Endodermal cell (in vitro differentiated cells): Measurements from ENCODE around the gene TAPT1. TPM values are rescaled to one million over a fixed set of nuclear protein-coding genes. Genes with fewer than 3 reads are reported as not detected.
"Not testable (repeated sequence)": the region's sequence is repeated elsewhere in the genome, so short reads cannot be mapped to it uniquely, and the experiment has no call there.

Source experiments
- DNase-seq: peaks from one replicate; pipeline ENCODE4 v3.0.0-alpha.2; 2017
- H3K27ac ChIP-seq: 2 replicates; pipeline ENCODE4 v1.5.1; 2013; ENCODE audit warnings: mild to moderate bottlenecking, low read depth, low read length, moderate library complexity
- H3K27me3 ChIP-seq: 2 replicates; pipeline ENCODE4 v1.6.1; 2013; ENCODE audit warnings: mild to moderate bottlenecking, low read length, moderate library complexity; ENCODE audit not compliant: insufficient read depth, control insufficient read depth, poor library complexity, severe bottlenecking
- H3K36me3 ChIP-seq: 2 replicates; pipeline ENCODE4 v1.7.0; 2013; ENCODE audit warnings: mild to moderate bottlenecking, low read length, moderate library complexity; ENCODE audit not compliant: control insufficient read depth, insufficient read depth
- H3K4me1 ChIP-seq: one replicate; pipeline ENCODE4 v1.7.0; 2013; ENCODE audit warnings: low read length; ENCODE audit not compliant: control insufficient read depth, insufficient read depth
- H3K4me3 ChIP-seq: 2 replicates; pipeline ENCODE4 v1.5.1; 2013; ENCODE audit warnings: mild to moderate bottlenecking, low read length, moderate library complexity
- H3K9ac ChIP-seq: 2 replicates; pipeline ENCODE4 v1.6.1; 2013; ENCODE audit warnings: mild to moderate bottlenecking, low read length, moderate library complexity; ENCODE audit not compliant: poor library complexity, severe bottlenecking; ENCODE audit errors: extremely low read depth
- H3K9me3 ChIP-seq: 2 replicates; pipeline ENCODE4 v1.6.1; 2013; ENCODE audit warnings: mild to moderate bottlenecking, low read length, moderate library complexity; ENCODE audit not compliant: control insufficient read depth
- H3K27ac Mint-ChIP-seq: 2 replicates; pipeline ENCODE4 v1.8.0; 2020; ENCODE audit warnings: mixed read lengths
- H3K27me3 Mint-ChIP-seq: 2 replicates; pipeline ENCODE4 v1.8.0; 2021; ENCODE audit warnings: mild to moderate bottlenecking, mixed read lengths; ENCODE audit not compliant: insufficient read depth
- H3K36me3 Mint-ChIP-seq: 2 replicates; pipeline ENCODE4 v1.8.0; 2020; ENCODE audit warnings: low read depth, mixed read lengths
- H3K4me1 Mint-ChIP-seq: 2 replicates; pipeline ENCODE4 v1.8.0; 2020; ENCODE audit warnings: mixed read lengths
- H3K4me3 Mint-ChIP-seq: 2 replicates; pipeline ENCODE4 v1.8.0; 2020; ENCODE audit warnings: mild to moderate bottlenecking, moderate library complexity, mixed read lengths
- H3K9me3 Mint-ChIP-seq: 2 replicates; pipeline ENCODE4 v1.8.0; 2020; ENCODE audit warnings: mild to moderate bottlenecking, mixed read lengths
- CTCF ChIP-seq: fragments of 200-600 bp; sonication (generic); conservative IDR thresholded peaks from 2 replicates; pipeline ENCODE4 v1.5.0; 2021; ENCODE audit warnings: antibody characterized with exemption, mild to moderate bottlenecking
- WGBS, 2 experiments: methylation state at CpG; one replicate each; pipeline versions ENCODE4 v1.1.5 to v1.1.7; 2013; ENCODE audit warnings: missing lambda C conversion rate in 2 of 2, mixed read lengths in 1 of 2; ENCODE audit not compliant: insufficient coverage in 1 of 2, insufficient read length in 1 of 2; 5-methylcytosine and 5-hydroxymethylcytosine counted together
- total RNA-seq, 2 donors: library from RNA; stranded (reverse); fragmentation: NEBNext Ultra II Directional in 1 of 2; extraction: Animal tissue kit (Norgen Biotek cat#: 25700) in 1 of 2; gene quantifications; 2 replicates in 1 of 2; 3 replicates in 1 of 2; pipeline ENCODE4 v1.2.1, GENCODE V29; 2021

Gene TAPT1
- total RNA-seq, 2 donors from 2014 or later: 19.8 to 22.6 TPM

GRCh38 chr4:16196482-16197393, 29.5 kb downstream of the TAPT1 start:
- no peaks in the 10 kb centered on the region for H3K27me3 ChIP-seq
- no peak overlapping the region for H3K4me3 Mint-ChIP-seq

DNA sequence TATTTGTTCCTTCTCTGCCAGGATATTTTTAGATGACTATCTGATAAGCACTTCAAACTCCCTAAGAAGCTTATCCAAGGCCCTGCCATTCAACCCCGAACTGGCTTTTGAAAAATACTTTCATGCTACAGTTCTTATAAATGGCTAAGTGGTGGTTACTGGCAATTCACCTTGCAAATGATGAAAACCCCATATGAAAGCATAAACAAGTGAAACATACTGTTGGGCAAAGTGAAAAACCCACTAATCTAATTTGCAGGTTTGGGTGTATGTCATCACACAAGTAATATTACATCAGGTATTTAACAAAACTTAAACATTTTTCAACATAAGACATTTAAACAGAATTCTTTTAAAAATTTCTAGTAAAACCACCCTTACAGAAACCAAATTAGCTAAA, 31.1 kb downstream of the TAPT1 start:
- H3K9me3 Mint-ChIP-seq: no peaks in the 10 kb centered on the region
- H3K4me3 ChIP-seq: no peak overlapping the region
- H3K27ac Mint-ChIP-seq: no peak overlapping the region
- no peak overlapping the region for H3K4me3 Mint-ChIP-seq
- peaks cover 20% of the 10 kb centered on the region for H3K4me1 Mint-ChIP-seq
- H3K27me3 ChIP-seq: no peaks in the 10 kb centered on the region
- peaks cover 14% of the 10 kb centered on the region for H3K36me3 ChIP-seq
- no peak for DNase-seq
- H3K9ac ChIP-seq: no peak overlapping the region
- no peak overlapping the region for H3K27ac ChIP-seq
- TF ChIP-seq CTCF: no peak
- no peaks in the 10 kb centered on the region for H3K27me3 Mint-ChIP-seq
- 94% methylated on average over 1 of the region's 1 CpG; no CpG with 5 or more reads in 1 of the 2 experiments for WGBS, 2 experiments
- peaks cover 3% of the 10 kb centered on the region for H3K4me1 ChIP-seq
- H3K9me3 ChIP-seq: no peaks in the 10 kb centered on the region
- peaks cover 11% of the 10 kb centered on the region for H3K36me3 Mint-ChIP-seq

More at GRCh38 chr4:16196482-16197393, 29.5 kb downstream of the TAPT1 start:
- Histone ChIP-seq H3K9me3 (no peaks in the 10 kb centered on the region), H3K36me3 (peaks cover 3% of the 10 kb centered on the region), H3K4me3 (no peak overlapping the region), H3K9ac (no peak overlapping the region), H3K4me1 (peaks cover 3% of the 10 kb centered on the region), H3K27ac (no peak overlapping the region)
- 71 to 78% methylated on average over 2 to 7 of the region's 9 CpGs for WGBS, 2 experiments
- no peaks in the 10 kb centered on the region for H3K9me3 Mint-ChIP-seq
- H3K27ac Mint-ChIP-seq: peak overlapping the region; percentile 54
- H3K27me3 Mint-ChIP-seq: no peaks in the 10 kb centered on the region
- peaks cover 20% of the 10 kb centered on the region for H3K4me1 Mint-ChIP-seq
- peak; percentile 49 for DNase-seq
- TF ChIP-seq CTCF: peak; percentile 70
- H3K36me3 Mint-ChIP-seq: peaks cover 4% of the 10 kb centered on the region

DNA sequence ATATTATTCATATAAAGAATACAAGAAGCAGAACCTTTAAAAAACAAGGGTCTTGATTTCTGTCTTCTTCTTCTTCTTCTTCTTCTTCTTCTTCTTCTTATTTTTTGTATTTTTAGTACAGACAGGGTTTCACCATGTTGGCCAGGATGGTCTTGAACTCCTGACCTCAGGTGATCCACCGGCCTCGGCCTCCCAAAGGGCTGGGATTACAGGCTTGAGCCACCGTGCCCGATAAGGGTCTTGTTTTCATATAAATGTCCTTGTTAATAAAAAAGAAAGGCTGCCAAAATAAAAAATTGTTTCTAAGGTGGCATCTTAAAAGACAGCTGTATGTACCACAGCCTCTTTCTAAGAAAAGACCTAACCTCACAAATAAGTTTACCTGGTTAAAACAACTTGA, 31.5 kb downstream of the TAPT1 start:
- H3K4me3 Mint-ChIP-seq, DNase-seq, H3K27me3 ChIP-seq, H3K27me3 Mint-ChIP-seq, H3K4me1 ChIP-seq, H3K9me3 Mint-ChIP-seq, H3K27ac Mint-ChIP-seq, H3K9me3 ChIP-seq, H3K9ac ChIP-seq, H3K27ac ChIP-seq, H3K4me3 ChIP-seq: not testable (repeated sequence)
- peaks cover 11% of the 10 kb centered on the region for H3K36me3 ChIP-seq
- Mint-ChIP-seq H3K4me1 (peaks cover 20% of the 10 kb centered on the region), H3K36me3 (peaks cover 16% of the 10 kb centered on the region)
- WGBS, 2 experiments: 97% methylated on average over 4 of the region's 4 CpGs
